Measurements from ENCODE around the gene BBIP1. TPM values are rescaled to one million over a fixed set of nuclear protein-coding genes. Genes with fewer than 3 reads are reported as not detected.

Gene BBIP1
- polyA plus RNA-seq, 3 donors = 16.2 to 41.1 (median 26.6) TPM

- WGBS (ENCODE audit: insufficient coverage) = 96% methylated on average over 3 of the region's 3 CpGs
- no peak for TF ChIP-seq CTCF (IDR thresholded peaks at IDR 0.05)
- H3K27ac ChIP-seq (ENCODE audit: low read depth in 1 of 2, low read length in 2 of 2) = peak overlapping the region in 1 of 2 donors; percentile 8
Measured at GRCh38 chr10:110880012-110880411, 39.0 kb downstream of the BBIP1 start.

GRCh38 chr10:110876788-110877187 lies 42.2 kb downstream of the BBIP1 start:
- Mint-ChIP-seq H3K36me3 (peaks cover 33 to 46% of the 10 kb centered on the region in 2 donors), H3K4me1 (peaks cover 19% of the 10 kb centered on the region), H3K27ac (no peak overlapping the region), H3K27me3 (ENCODE audit: low read depth in 3 of 3) (no peaks in the 10 kb centered on the region), H3K4me3 (no peak overlapping the region), H3K9me3 (no peaks in the 10 kb centered on the region)
- Histone ChIP-seq H4K20me1 (ENCODE audit: insufficient read depth, low read length) (peaks cover 78% of the 10 kb centered on the region), H3K9me3 (replicated peaks in 1 of 2; ENCODE audit: control insufficient read depth in 1 of 2, insufficient read depth in 1 of 2, low read length in 2 of 2) (no peaks in the 10 kb centered on the region), H3K4me2 (replicated peaks; ENCODE audit: extremely low read depth, low read length, poor library complexity, severe bottlenecking) (no peak overlapping the region), H3K4me1 (ENCODE audit: control insufficient read depth in 1 of 2, insufficient read depth in 2 of 2, low read length in 2 of 2) (peaks cover 4 to 23% of the 10 kb centered on the region in 2 donors), H2AFZ (ENCODE audit: insufficient read depth, low read depth, low read length, poor library complexity, severe bottlenecking) (no peak overlapping the region), H3K36me3 (replicated peaks in 1 of 2; ENCODE audit: control insufficient read depth in 1 of 2, insufficient read depth in 2 of 2, low read length in 2 of 2) (peaks cover 55 to 59% of the 10 kb centered on the region in 2 donors), H3K4me3 (replicated peaks in 1 of 3; ENCODE audit: low read depth in 2 of 3, low read length in 3 of 3) (no peak overlapping the region), H3K27ac (ENCODE audit: low read depth in 1 of 2, low read length in 2 of 2) (no peak overlapping the region), H3K27me3 (ENCODE audit: control insufficient read depth in 2 of 2, insufficient read depth in 2 of 2, low read length in 2 of 2) (no peaks in the 10 kb centered on the region), H3K9ac (ENCODE audit: insufficient read depth, low read length, poor library complexity, severe bottlenecking) (no peak overlapping the region), H3K79me2 (ENCODE audit: insufficient read depth, low read length) (peaks cover 99% of the 10 kb centered on the region)
- no peak for DNase-seq
- intact Hi-C loops (cut with micrococcal nuclease) = loop anchor here in 1 of 2 donors (5.0 to 10.0 kb wide), 2 partner anchors 36 to 72 kb away; no protein-coding TSS in a partner anchor
- no CpG with 5 or more reads among the region's 1 CpG for WGBS (ENCODE audit: insufficient coverage)
- TF ChIP-seq CTCF (IDR thresholded peaks at IDR 0.05) = no peak

More at GRCh38 chr10:110880012-110880411, 39.0 kb downstream of the BBIP1 start:
- Histone ChIP-seq H4K20me1 (ENCODE audit: insufficient read depth, low read length) (peaks cover 94% of the 10 kb centered on the region), H3K4me3 (replicated peaks in 1 of 3; ENCODE audit: low read depth in 2 of 3, low read length in 3 of 3) (no peak overlapping the region), H3K27me3 (ENCODE audit: control insufficient read depth in 2 of 2, insufficient read depth in 2 of 2, low read length in 2 of 2) (no peaks in the 10 kb centered on the region), H3K9ac (ENCODE audit: insufficient read depth, low read length, poor library complexity, severe bottlenecking) (no peak overlapping the region), H3K79me2 (ENCODE audit: insufficient read depth, low read length) (peaks cover 82% of the 10 kb centered on the region), H3K4me1 (ENCODE audit: control insufficient read depth in 1 of 2, insufficient read depth in 2 of 2, low read length in 2 of 2) (peaks cover 0 to 5% of the 10 kb centered on the region in 2 donors), H2AFZ (ENCODE audit: insufficient read depth, low read depth, low read length, poor library complexity, severe bottlenecking) (no peak overlapping the region), H3K36me3 (replicated peaks in 1 of 2; ENCODE audit: control insufficient read depth in 1 of 2, insufficient read depth in 2 of 2, low read length in 2 of 2) (peaks cover 86 to 91% of the 10 kb centered on the region in 2 donors), H3K9me3 (replicated peaks in 1 of 2; ENCODE audit: control insufficient read depth in 1 of 2, insufficient read depth in 1 of 2, low read length in 2 of 2) (no peaks in the 10 kb centered on the region), H3K4me2 (replicated peaks; ENCODE audit: extremely low read depth, low read length, poor library complexity, severe bottlenecking) (no peak overlapping the region)
- Mint-ChIP-seq H3K9me3 (no peaks in the 10 kb centered on the region), H3K27ac (peak overlapping the region in 2 of 7 donors; percentile 30 to 52), H3K27me3 (ENCODE audit: low read depth in 3 of 3) (no peaks in the 10 kb centered on the region), H3K4me3 (no peak overlapping the region), H3K4me1 (peaks cover 10% of the 10 kb centered on the region), H3K36me3 (peaks cover 58 to 72% of the 10 kb centered on the region in 2 donors)
- no peak for DNase-seq
- intact Hi-C loops (cut with micrococcal nuclease) = loop anchor here in 1 of 2 donors (5.0 kb wide), 1 partner anchor 133 kb away; no protein-coding TSS in a partner anchor

Measured in CD14-positive monocyte (primary cell).